Activated T-cell treated with anti-CD3 and anti-CD28 coated beads, Interleukin-2, amount 50 U/mL, for 4 hours (primary cell): Measurements from ENCODE around the gene KRTAP21-3. TPM values are rescaled to one million over a fixed set of nuclear protein-coding genes. Genes with fewer than 3 reads are reported as not detected.
"Not testable (repeated sequence)": the region's sequence is repeated elsewhere in the genome, so short reads cannot be mapped to it uniquely, and the experiment has no call there.

Experiments used
- ATAC-seq, 2 donors: fragments of 200-7000 bp; cut with Tn5 transposase; one replicate each; pipeline ENCODE4 v1.10.0; 2021
- DNase-seq: peaks from one replicate; pipeline ENCODE4 v3.0.0-alpha.2; 2020
- H3K27me3 Mint-ChIP-seq: one replicate; pipeline ENCODE4 v1.8.0; 2021; ENCODE audit warnings: low read depth, mixed read lengths
- H3K36me3 Mint-ChIP-seq: one replicate; pipeline ENCODE4 v1.8.0; 2022; ENCODE audit warnings: mixed read lengths; ENCODE audit not compliant: insufficient read depth
- H3K4me1 Mint-ChIP-seq: one replicate; pipeline ENCODE4 v1.8.0; 2021; ENCODE audit warnings: low read depth, mixed read lengths
- H3K4me3 Mint-ChIP-seq: one replicate; pipeline ENCODE4 v1.8.0; 2021; ENCODE audit warnings: mild to moderate bottlenecking, moderate library complexity, mixed read lengths
- H3K9me3 Mint-ChIP-seq: one replicate; pipeline ENCODE4 v1.8.0; 2021; ENCODE audit warnings: mixed read lengths
- total RNA-seq, 3 donors: library from RNA; stranded (reverse); gene quantifications; one replicate each; pipeline ENCODE4 v1.2.1, GENCODE V29; 2021

The KRTAP21-3 gene
- not detected for total RNA-seq

GRCh38 chr21:30718239-30718909, at the start of gene KRTAP21-3:
Gene KRTAP21-3, minus strand, starts transcription at chr21:30718777. Its CDS starts 18 bp downstream, at chr21:30718759.
- H3K9me3 Mint-ChIP-seq: peaks cover 5% of the 10 kb centered on the region
- H3K36me3 Mint-ChIP-seq: no peaks in the 10 kb centered on the region
- H3K27me3 Mint-ChIP-seq: no peaks in the 10 kb centered on the region
- DNase-seq (no peak), ATAC-seq (peak; percentile 86 to 88)
- no peak within 1 kb of the TSS for H3K4me3 Mint-ChIP-seq
- H3K4me1 Mint-ChIP-seq: peaks cover 22% of the 10 kb centered on the region

GRCh38 chr21:30760776-30761175, 42.2 kb upstream of the KRTAP21-3 start:
- no peak for ATAC-seq
- DNase-seq: no peak
- H3K27me3 Mint-ChIP-seq: peaks cover 4% of the 10 kb centered on the region
- no peak overlapping the region for H3K4me3 Mint-ChIP-seq
- no peaks in the 10 kb centered on the region for H3K36me3 Mint-ChIP-seq
- H3K9me3 Mint-ChIP-seq: no peaks in the 10 kb centered on the region
- no peaks in the 10 kb centered on the region for H3K4me1 Mint-ChIP-seq

GRCh38 chr21:30758306-30758705, 39.7 kb upstream of the KRTAP21-3 start:
- no peak overlapping the region for H3K4me3 Mint-ChIP-seq

GRCh38 chr21:30755328-30755727, 36.8 kb upstream of the KRTAP21-3 start, which contains the start of gene KRTAP21-1:
Gene KRTAP21-1, minus strand, starts transcription at chr21:30755428. Its CDS starts 50 bp downstream, at chr21:30755378.
- H3K36me3 Mint-ChIP-seq, ATAC-seq, H3K4me1 Mint-ChIP-seq, DNase-seq, H3K27me3 Mint-ChIP-seq, H3K4me3 Mint-ChIP-seq, H3K9me3 Mint-ChIP-seq: not testable (repeated sequence)

More at GRCh38 chr21:30758306-30758705, 39.7 kb upstream of the KRTAP21-3 start:
- Mint-ChIP-seq H3K4me1 (no peaks in the 10 kb centered on the region), H3K27me3 (peaks cover 4% of the 10 kb centered on the region), H3K36me3 (no peaks in the 10 kb centered on the region), H3K9me3 (no peaks in the 10 kb centered on the region)
- ATAC-seq (no peak), DNase-seq (no peak)

- Mint-ChIP-seq H3K4me3 (no peak within 1 kb of the TSS), H3K9me3 (peaks cover 7% of the 10 kb centered on the region), H3K4me1 (no peaks in the 10 kb centered on the region), H3K36me3 (no peaks in the 10 kb centered on the region), H3K27me3 (no peaks in the 10 kb centered on the region)
- DNase-seq (no peak), ATAC-seq (no peak)
Observed at GRCh38 chr21:30747159-30747558, 28.6 kb upstream of the KRTAP21-3 start, which contains the start of gene KRTAP21-2. Gene KRTAP21-2, minus strand, starts transcription at chr21:30747259. Its CDS starts 57 bp downstream, at chr21:30747202.

GRCh38 chr21:30740462-30740861, 21.9 kb upstream of the KRTAP21-3 start:
- H3K27me3 Mint-ChIP-seq: peaks cover 2% of the 10 kb centered on the region
- H3K4me1 Mint-ChIP-seq: no peaks in the 10 kb centered on the region
- no peaks in the 10 kb centered on the region for H3K9me3 Mint-ChIP-seq
- no peaks in the 10 kb centered on the region for H3K36me3 Mint-ChIP-seq
- H3K4me3 Mint-ChIP-seq: no peak overlapping the region
- no peak for DNase-seq
- ATAC-seq: no peak

GRCh38 chr21:30733026-30733425, 14.4 kb upstream of the KRTAP21-3 start:
- DNase-seq: no peak
- Mint-ChIP-seq H3K4me1 (no peaks in the 10 kb centered on the region), H3K9me3 (no peaks in the 10 kb centered on the region), H3K36me3 (no peaks in the 10 kb centered on the region), H3K4me3 (no peak overlapping the region), H3K27me3 (no peaks in the 10 kb centered on the region)
- ATAC-seq: no peak

- DNase-seq (no peak), ATAC-seq (no peak)
- H3K9me3 Mint-ChIP-seq: peaks cover 4% of the 10 kb centered on the region
- no peak overlapping the region for H3K4me3 Mint-ChIP-seq
- no peaks in the 10 kb centered on the region for H3K27me3 Mint-ChIP-seq
- no peaks in the 10 kb centered on the region for H3K36me3 Mint-ChIP-seq
- no peaks in the 10 kb centered on the region for H3K4me1 Mint-ChIP-seq
Observed at GRCh38 chr21:30726726-30727125, 8.1 kb upstream of the KRTAP21-3 start.

- peaks cover 22% of the 10 kb centered on the region for H3K4me1 Mint-ChIP-seq
- DNase-seq: no peak
- no peaks in the 10 kb centered on the region for H3K27me3 Mint-ChIP-seq
- H3K9me3 Mint-ChIP-seq: peaks cover 5% of the 10 kb centered on the region
- ATAC-seq: peak in 1 of 2 donors; percentile 49
- H3K4me3 Mint-ChIP-seq: no peak overlapping the region
- no peaks in the 10 kb centered on the region for H3K36me3 Mint-ChIP-seq
Observed at GRCh38 chr21:30719401-30719800, 824 bp upstream of the KRTAP21-3 start.

- no peaks in the 10 kb centered on the region for H3K27me3 Mint-ChIP-seq
- peaks cover 22% of the 10 kb centered on the region for H3K4me1 Mint-ChIP-seq
- DNase-seq: no peak
- H3K36me3 Mint-ChIP-seq: no peaks in the 10 kb centered on the region
- H3K4me3 Mint-ChIP-seq: no peak overlapping the region
- H3K9me3 Mint-ChIP-seq: peaks cover 5% of the 10 kb centered on the region
- no peak for ATAC-seq
Observed at GRCh38 chr21:30717105-30717504, 1.5 kb downstream of the KRTAP21-3 start.

GRCh38 chr21:30714946-30715345, 3.6 kb downstream of the KRTAP21-3 start:
- no peak overlapping the region for H3K4me3 Mint-ChIP-seq
- H3K9me3 Mint-ChIP-seq: peaks cover 12% of the 10 kb centered on the region
- no peaks in the 10 kb centered on the region for H3K36me3 Mint-ChIP-seq
- H3K27me3 Mint-ChIP-seq: no peaks in the 10 kb centered on the region
- DNase-seq (no peak), ATAC-seq (no peak)
- H3K4me1 Mint-ChIP-seq: peaks cover 30% of the 10 kb centered on the region

- peaks cover 12% of the 10 kb centered on the region for H3K9me3 Mint-ChIP-seq
- no peaks in the 10 kb centered on the region for H3K36me3 Mint-ChIP-seq
- H3K4me3 Mint-ChIP-seq: no peak overlapping the region
- DNase-seq (no peak), ATAC-seq (no peak)
- no peaks in the 10 kb centered on the region for H3K27me3 Mint-ChIP-seq
- H3K4me1 Mint-ChIP-seq: peaks cover 27% of the 10 kb centered on the region
Observed at GRCh38 chr21:30714456-30714855, 4.1 kb downstream of the KRTAP21-3 start.

- Mint-ChIP-seq H3K4me3 (no peak overlapping the region), H3K27me3 (no peaks in the 10 kb centered on the region), H3K36me3 (no peaks in the 10 kb centered on the region), H3K9me3 (peaks cover 12% of the 10 kb centered on the region), H3K4me1 (peaks cover 20% of the 10 kb centered on the region)
- no peak for DNase-seq
- no peak for ATAC-seq
Observed at GRCh38 chr21:30713766-30714165, 4.8 kb downstream of the KRTAP21-3 start.

- Mint-ChIP-seq H3K36me3 (no peaks in the 10 kb centered on the region), H3K4me1 (peaks cover 14% of the 10 kb centered on the region), H3K9me3 (peaks cover 6% of the 10 kb centered on the region), H3K4me3 (no peak overlapping the region), H3K27me3 (no peaks in the 10 kb centered on the region)
- DNase-seq (no peak), ATAC-seq (peak; percentile 93)
Observed at GRCh38 chr21:30710499-30710898, 8.1 kb downstream of the KRTAP21-3 start.

- H3K4me3 Mint-ChIP-seq: no peak overlapping the region
- no peaks in the 10 kb centered on the region for H3K36me3 Mint-ChIP-seq
- ATAC-seq (peak in 1 of 2 donors; percentile 20), DNase-seq (no peak)
- H3K9me3 Mint-ChIP-seq: peaks cover 9% of the 10 kb centered on the region
- H3K4me1 Mint-ChIP-seq: peaks cover 14% of the 10 kb centered on the region
- H3K27me3 Mint-ChIP-seq: no peaks in the 10 kb centered on the region
Observed at GRCh38 chr21:30707409-30707808, 11.2 kb downstream of the KRTAP21-3 start.
